ENCODE measurements around the gene CDH3. TPM values are rescaled to one million over a fixed set of nuclear protein-coding genes. Genes with fewer than 3 reads are reported as not detected.
A peak's percentile ranks its signal among the peaks of the same experiment; 100 is the strongest.

Gene CDH3
- total RNA-seq, 1 donor from 2014 or later = 14.1 TPM

- Mint-ChIP-seq H3K36me3 (ENCODE audit: low read depth, unreplicated experiment) (no peaks in the 10 kb centered on the region), H3K4me3 (ENCODE audit: unreplicated experiment) (peak overlapping the region; percentile 79), H3K4me1 (ENCODE audit: low read depth, unreplicated experiment) (peaks cover 8% of the 10 kb centered on the region), H3K27ac (ENCODE audit: unreplicated experiment) (no peak overlapping the region), H3K27me3 (ENCODE audit: low read depth, unreplicated experiment) (peaks cover 7% of the 10 kb centered on the region), H3K9me3 (ENCODE audit: unreplicated experiment) (no peaks in the 10 kb centered on the region)
- TF ChIP-seq EZH2 (IDR thresholded peaks at IDR 0.05; ENCODE audit: insufficient read depth, low read length) (no peak), CTCF (IDR thresholded peaks at IDR 0.05; ENCODE audit: insufficient read depth, low read depth, low read length) (no peak)
- H3K4me2 ChIP-seq (ENCODE audit: low read length) = peak overlapping the region; percentile 65
- no peak overlapping the region for H3K27ac ChIP-seq (ENCODE audit: low read depth, low read length)
- H3K27me3 ChIP-seq (ENCODE audit: insufficient read depth, low read length) = peaks cover 39% of the 10 kb centered on the region
- no peaks in the 10 kb centered on the region for H3K79me2 ChIP-seq (ENCODE audit: insufficient read depth, low read length)
- H4K20me1 ChIP-seq (ENCODE audit: insufficient read depth, low read length) = no peaks in the 10 kb centered on the region
- no peak overlapping the region for H3K4me3 ChIP-seq (ENCODE audit: insufficient read depth, low read depth, low read length)
- no peak overlapping the region for H2AFZ ChIP-seq (ENCODE audit: low read depth, low read length)
- DNase-seq (ENCODE audit: low read depth) (no peak), FAIRE-seq (no peak)
- no peaks in the 10 kb centered on the region for H3K9me3 ChIP-seq (ENCODE audit: insufficient read depth, low read depth, low read length)
- peaks cover 28% of the 10 kb centered on the region for H3K4me1 ChIP-seq (ENCODE audit: insufficient read depth, low read length)
- no peak overlapping the region for H3K9ac ChIP-seq (ENCODE audit: low read length)
- H3K36me3 ChIP-seq (ENCODE audit: insufficient read depth, low read length) = no peaks in the 10 kb centered on the region
Measured at GRCh38 chr16:68644296-68644695, 814 bp upstream of the CDH3 start.

- Histone ChIP-seq H3K4me2 (ENCODE audit: low read length) (peak overlapping the region; percentile 65), H3K4me3 (ENCODE audit: insufficient read depth, low read depth, low read length) (no peak overlapping the region), H3K79me2 (ENCODE audit: insufficient read depth, low read length) (no peaks in the 10 kb centered on the region), H3K27me3 (ENCODE audit: insufficient read depth, low read length) (peaks cover 40% of the 10 kb centered on the region), H3K4me1 (ENCODE audit: insufficient read depth, low read length) (peaks cover 28% of the 10 kb centered on the region), H3K9me3 (ENCODE audit: insufficient read depth, low read depth, low read length) (no peaks in the 10 kb centered on the region), H3K27ac (ENCODE audit: low read depth, low read length) (no peak overlapping the region), H2AFZ (ENCODE audit: low read depth, low read length) (peak overlapping the region; percentile 56), H4K20me1 (ENCODE audit: insufficient read depth, low read length) (no peaks in the 10 kb centered on the region), H3K36me3 (ENCODE audit: insufficient read depth, low read length) (no peaks in the 10 kb centered on the region), H3K9ac (ENCODE audit: low read length) (no peak overlapping the region)
- Mint-ChIP-seq H3K27me3 (ENCODE audit: low read depth, unreplicated experiment) (peaks cover 7% of the 10 kb centered on the region), H3K27ac (ENCODE audit: unreplicated experiment) (no peak overlapping the region), H3K4me3 (ENCODE audit: unreplicated experiment) (peak overlapping the region; percentile 82), H3K4me1 (ENCODE audit: low read depth, unreplicated experiment) (peaks cover 7% of the 10 kb centered on the region), H3K9me3 (ENCODE audit: unreplicated experiment) (no peaks in the 10 kb centered on the region), H3K36me3 (ENCODE audit: low read depth, unreplicated experiment) (no peaks in the 10 kb centered on the region)
- DNase-seq (ENCODE audit: low read depth) (no peak), FAIRE-seq (no peak)
- TF ChIP-seq CTCF (IDR thresholded peaks at IDR 0.05; ENCODE audit: insufficient read depth, low read depth, low read length) (no peak), EZH2 (IDR thresholded peaks at IDR 0.05; ENCODE audit: insufficient read depth, low read length) (peak; percentile 91)
Measured at GRCh38 chr16:68645494-68646388, 631 bp downstream of the CDH3 start.
